HepG2 (cell line): ENCODE data around the gene P3H2. TPM values are rescaled to one million over a fixed set of nuclear protein-coding genes. Genes with fewer than 3 reads are reported as not detected.

Source experiments
- ATAC-seq: fragments of 200-7000 bp; cut with Tn5 transposase; 3 replicates; pipeline ENCODE4 v1.9.1; 2020; ENCODE audit warnings: mild to moderate bottlenecking, moderate library complexity
- BruUV-seq: library from RNA; stranded (reverse); fragments of 400-500 nt; replicated peaks from 2 replicates; lab custom pipeline; 2021; lab: Mats Ljungman, UMichigan
- CTCF ChIA-PET: fragments of 300-600 bp; formaldehyde crosslinking; extraction: SDS; loops from one replicate; lab custom pipeline; 2021; ENCODE audit warnings: low total read pairs, inconsistent platforms, low intra/inter-chr PET ratio; lab: Yijun Ruan, JAX
- POLR2A ChIA-PET: fragments of 350-600 bp; sonication (Branson Sonifier 250); formaldehyde crosslinking; loops from one replicate; lab custom pipeline; 2020; ENCODE audit warnings: antibody characterized with exemption, inconsistent platforms; lab: Yijun Ruan, JAX
- DNase-seq: peaks from one replicate; pipeline ENCODE4 v3.0.0-alpha.2; 2015; ENCODE audit warnings: low spot score
- FAIRE-seq: peaks from 3 replicates; lab custom pipeline; 2011; peaks lifted over from hg19 to GRCh38; lab: Jason Lieb, UNC
- H2AFZ ChIP-seq: one replicate; pipeline ENCODE4 v1.6.1; 2011; ENCODE audit warnings: low read length, inconsistent platforms
- H3K27ac ChIP-seq: fragments of 300-600 bp; 3 replicates; pipeline ENCODE4 v1.8.0; 2011; ENCODE audit warnings: mixed run types, mild to moderate bottlenecking, mixed read lengths, low read length, inconsistent platforms; ENCODE audit not compliant: insufficient read depth; ENCODE audit errors: extremely low read length
- H3K27me3 ChIP-seq, 2 experiments: fragments of 200-600 bp in 1 of 2; 2 replicates in 1 of 2; 3 replicates in 1 of 2; pipeline versions ENCODE4 v1.6.0 to v1.8.0; 2011; ENCODE audit warnings: low read length in 2 of 2, mild to moderate bottlenecking in 2 of 2, moderate library complexity in 2 of 2, inconsistent platforms in 1 of 2; ENCODE audit not compliant: insufficient read depth in 2 of 2, control insufficient read depth in 1 of 2
- H3K36me3 ChIP-seq, 2 experiments: fragments of 200-600 bp in 1 of 2; replicated peaks in 1 of 2; 2 replicates in 1 of 2; 3 replicates in 1 of 2; pipeline versions ENCODE4 v1.5.1 to v1.8.0; 2011; ENCODE audit warnings: low read length in 2 of 2, inconsistent platforms in 1 of 2; ENCODE audit not compliant: insufficient read depth in 2 of 2, control insufficient read depth in 1 of 2
- H3K4me1 ChIP-seq: 2 replicates; pipeline ENCODE4 v1.5.1; 2012; ENCODE audit warnings: low read length, inconsistent platforms; ENCODE audit not compliant: insufficient read depth
- H3K4me2 ChIP-seq: 2 replicates; pipeline ENCODE4 v1.6.0; 2011; ENCODE audit warnings: low read depth, low read length, inconsistent platforms
- H3K4me3 ChIP-seq, 3 experiments: fragments of 200-600 bp in 1 of 3; sonication (generic), shearing (Covaris generic) in 1 of 3; replicated peaks in 1 of 3; 2 replicates each; pipeline ENCODE4 v1.5.1; 2011 to 2016; ENCODE audit warnings: low read length in 3 of 3, inconsistent platforms in 2 of 3, low read depth in 2 of 3, mild to moderate bottlenecking in 2 of 3, control low read depth in 1 of 3, mixed read lengths in 1 of 3; ENCODE audit not compliant: insufficient read depth in 1 of 3
- H3K79me2 ChIP-seq: one replicate; pipeline ENCODE4 v1.6.1; 2011; ENCODE audit warnings: low read length, inconsistent platforms; ENCODE audit not compliant: insufficient read depth
- H3K9ac ChIP-seq: 2 replicates; pipeline ENCODE4 v1.6.0; 2011; ENCODE audit warnings: mild to moderate bottlenecking, low read depth, low read length, inconsistent platforms; ENCODE audit not compliant: insufficient read depth
- H3K9me3 ChIP-seq: 2 replicates; pipeline ENCODE4 v1.5.1; 2012; ENCODE audit warnings: mild to moderate bottlenecking, low read length
- H4K20me1 ChIP-seq: 2 replicates; pipeline ENCODE4 v1.6.0; 2011; ENCODE audit warnings: inconsistent platforms, mild to moderate bottlenecking, low read length, moderate library complexity; ENCODE audit not compliant: insufficient read depth
- AFF4 ChIP-seq: sonication (generic); formaldehyde crosslinking; IDR thresholded peaks from 2 replicates; pipeline ENCODE4 v1.4.0; 2020; ENCODE audit warnings: missing genetic modification reagents
- ATF5 ChIP-seq: sonication (generic); formaldehyde crosslinking; IDR thresholded peaks from 2 replicates; pipeline ENCODE4 v1.4.0; 2020; ENCODE audit warnings: mild to moderate bottlenecking, low read depth, missing genetic modification reagents
- ATF7 ChIP-seq, 2 experiments: fragments of 450-650 bp in 1 of 2; sonication (generic) in 1 of 2; formaldehyde crosslinking in 1 of 2; IDR thresholded peaks; 2 replicates each; pipeline versions ENCODE4 v1.4.0 to v1.6.1; 2016 to 2020; ENCODE audit warnings: antibody characterized with exemption in 1 of 2, mild to moderate bottlenecking in 1 of 2, missing genetic modification reagents in 1 of 2
- FOXO1 ChIP-seq: sonication (generic); formaldehyde crosslinking; IDR thresholded peaks from 2 replicates; pipeline ENCODE4 v1.4.0; 2020; ENCODE audit warnings: missing genetic modification reagents
- GATAD1 ChIP-seq: IDR thresholded peaks from 2 replicates; pipeline ENCODE4 v1.6.1; 2016; ENCODE audit warnings: missing genetic modification reagents, missing compliant biosample characterization
- KLF11 ChIP-seq: IDR thresholded peaks from 2 replicates; pipeline ENCODE4 v1.6.1; 2016; ENCODE audit warnings: missing compliant biosample characterization
- SKI ChIP-seq: fragments of 450-650 bp; IDR thresholded peaks from one replicate; pipeline ENCODE4 v1.6.1; 2018; ENCODE audit warnings: mild to moderate bottlenecking; ENCODE audit not compliant: partially characterized antibody
- ZBTB49 ChIP-seq: sonication (generic); formaldehyde crosslinking; IDR thresholded peaks from 2 replicates; pipeline ENCODE4 v1.4.0; 2020; ENCODE audit warnings: missing genetic modification reagents, borderline replicate concordance
- ZFY ChIP-seq: sonication (generic); formaldehyde crosslinking; IDR thresholded peaks from 2 replicates; pipeline ENCODE4 v1.4.0; 2020; ENCODE audit warnings: missing genetic modification reagents
- WGBS: methylation state at CpG from one replicate; pipeline ENCODE4 v1.1.6; 2017; ENCODE audit warnings: low lambda C conversion rate; 5-methylcytosine and 5-hydroxymethylcytosine counted together
- in situ Hi-C: cut with HindIII; loops from 2 replicates; pipeline ENCODE4 v1.10.0; 2017; ENCODE audit warnings: low pct_unique_long_range_greater_than_20kb; ENCODE audit not compliant: extremely low pct_ligation_motif_present
- intact Hi-C: fragments of 100-400 bp; cut with micrococcal nuclease; formaldehyde crosslinking; loops from one replicate; pipeline ENCODE4 v1.10.0; 2022; ENCODE audit not compliant: unreplicated experiment
- polyA plus RNA-seq, 8 experiments: library from polyadenylated mRNA; depleted of rRNA in 3 of 8; stranded (reverse) in 7 of 8; unstranded in 1 of 8; fragments of >200 nt; fragmentation: Illumina TruSeq in 4 of 8; extraction: Trizol in 4 of 8; gene quantifications; 2 replicates each; pipeline versions ENCODE4 v1.2.1 to v1.2.3, GENCODE V29; 2011 to 2016; ENCODE audit warnings: low read depth in 4 of 8, missing spikeins in 1 of 8, mixed read lengths in 1 of 8; ENCODE audit not compliant: insufficient read depth in 1 of 8
- total RNA-seq, 5 experiments: library from RNA; depleted of rRNA; stranded (reverse); fragments of >200 nt; fragmentation: Illumina TruSeq; extraction: Trizol; gene quantifications; 2 replicates each; pipeline ENCODE4 v1.2.3, GENCODE V29; 2016; ENCODE audit warnings: low read depth in 1 of 5
- TF ChIP-seq, protein P1 (sequence below): sonication (generic); formaldehyde crosslinking; IDR thresholded peaks from 2 replicates; pipeline ENCODE4 v1.5.0; 2020; ENCODE audit warnings: missing genetic modification reagents
- TF ChIP-seq, protein P2 (sequence below): sonication (generic); formaldehyde crosslinking; IDR thresholded peaks from 2 replicates; pipeline ENCODE4 v1.5.0; 2020; ENCODE audit warnings: mild to moderate bottlenecking, missing genetic modification reagents, moderate library complexity

P3H2 gene
- total and polyA plus RNA-seq, 2 of the 13 experiments (the other 11 are each of a cell fraction or from before 2014, with no cell fraction given): not detected

GRCh38 chr3:190122198-190122771, 1.6 kb upstream of the P3H2 start (continued):
- TF ChIP-seq GATAD1: no peak
- TF ChIP-seq, protein P1, sequence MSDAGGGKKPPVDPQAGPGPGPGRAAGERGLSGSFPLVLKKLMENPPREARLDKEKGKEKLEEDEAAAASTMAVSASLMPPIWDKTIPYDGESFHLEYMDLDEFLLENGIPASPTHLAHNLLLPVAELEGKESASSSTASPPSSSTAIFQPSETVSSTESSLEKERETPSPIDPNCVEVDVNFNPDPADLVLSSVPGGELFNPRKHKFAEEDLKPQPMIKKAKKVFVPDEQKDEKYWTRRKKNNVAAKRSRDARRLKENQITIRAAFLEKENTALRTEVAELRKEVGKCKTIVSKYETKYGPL (CRISPR knock-in tag): no peak

DNA sequence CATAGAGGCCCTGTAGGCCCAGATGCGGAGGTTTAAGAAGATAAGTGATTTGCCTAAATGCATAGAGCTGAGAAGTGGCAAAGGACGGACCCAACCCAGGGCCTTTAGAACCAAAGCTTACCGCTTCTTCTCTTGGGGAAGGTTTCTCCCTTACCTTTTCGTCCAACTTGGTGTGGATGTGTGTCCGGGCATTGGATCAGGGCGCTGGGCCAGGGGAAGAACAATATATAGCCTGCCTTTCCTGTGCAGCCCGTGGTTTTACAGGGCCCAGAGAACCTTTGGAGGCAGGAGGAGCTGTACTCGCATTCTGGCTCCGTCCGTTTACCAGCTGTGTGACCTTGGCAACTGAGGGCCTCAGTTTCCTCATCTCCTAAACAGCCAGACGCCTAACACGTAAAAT, 686 bp upstream of the P3H2 start:
- no peak for TF ChIP-seq FOXO1 (CRISPR knock-in tag)
- TF ChIP-seq, protein P2, sequence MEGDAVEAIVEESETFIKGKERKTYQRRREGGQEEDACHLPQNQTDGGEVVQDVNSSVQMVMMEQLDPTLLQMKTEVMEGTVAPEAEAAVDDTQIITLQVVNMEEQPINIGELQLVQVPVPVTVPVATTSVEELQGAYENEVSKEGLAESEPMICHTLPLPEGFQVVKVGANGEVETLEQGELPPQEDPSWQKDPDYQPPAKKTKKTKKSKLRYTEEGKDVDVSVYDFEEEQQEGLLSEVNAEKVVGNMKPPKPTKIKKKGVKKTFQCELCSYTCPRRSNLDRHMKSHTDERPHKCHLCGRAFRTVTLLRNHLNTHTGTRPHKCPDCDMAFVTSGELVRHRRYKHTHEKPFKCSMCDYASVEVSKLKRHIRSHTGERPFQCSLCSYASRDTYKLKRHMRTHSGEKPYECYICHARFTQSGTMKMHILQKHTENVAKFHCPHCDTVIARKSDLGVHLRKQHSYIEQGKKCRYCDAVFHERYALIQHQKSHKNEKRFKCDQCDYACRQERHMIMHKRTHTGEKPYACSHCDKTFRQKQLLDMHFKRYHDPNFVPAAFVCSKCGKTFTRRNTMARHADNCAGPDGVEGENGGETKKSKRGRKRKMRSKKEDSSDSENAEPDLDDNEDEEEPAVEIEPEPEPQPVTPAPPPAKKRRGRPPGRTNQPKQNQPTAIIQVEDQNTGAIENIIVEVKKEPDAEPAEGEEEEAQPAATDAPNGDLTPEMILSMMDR: no peak
- TF ChIP-seq KLF11 (CRISPR knock-in tag): no peak
- no peak for TF ChIP-seq ZFY (CRISPR knock-in tag)
- no peak for TF ChIP-seq ATF7 (IDR thresholded peaks at IDR 0.05)
- TF ChIP-seq ATF7 (CRISPR knock-in tag; IDR thresholded peaks at IDR 0.05): no peak
- TF ChIP-seq AFF4 (CRISPR knock-in tag): no peak
- no peak for TF ChIP-seq ZBTB49 (CRISPR knock-in tag)
- no peak for TF ChIP-seq SKI
- TF ChIP-seq ATF5 (CRISPR knock-in tag): no peak
- Histone ChIP-seq H3K79me2 (no peaks in the 10 kb centered on the region), H3K9me3 (no peaks in the 10 kb centered on the region), H3K4me2 (no peak overlapping the region), H4K20me1 (no peaks in the 10 kb centered on the region), H3K4me3 (no peak overlapping the region), H3K9ac (no peak overlapping the region), H3K36me3 (no peaks in the 10 kb centered on the region), H3K27me3 (peaks cover 0 to 17% of the 10 kb centered on the region in 2 experiments; a peak in 4 of 5 replicates), H3K4me1 (no peaks in the 10 kb centered on the region), H2AFZ (no peak overlapping the region), H3K27ac (no peak overlapping the region)
- CTCF ChIA-PET: no interaction called here
- in situ Hi-C loops (no loop called here), intact Hi-C loops (loop anchor here (2.0 to 10.0 kb wide), 3 partner anchors 73 to 263 kb away; partner anchors contain the start of gene CLDN16)
- FAIRE-seq (no peak), DNase-seq (no peak), ATAC-seq (no peak)
- 84% methylated on average over 12 of the region's 12 CpGs for WGBS
- BruUV-seq: no TSS peak
- POLR2A ChIA-PET: no interaction called here
